Measurements from ENCODE around the gene LCOR.

Gene LCOR

DNA sequence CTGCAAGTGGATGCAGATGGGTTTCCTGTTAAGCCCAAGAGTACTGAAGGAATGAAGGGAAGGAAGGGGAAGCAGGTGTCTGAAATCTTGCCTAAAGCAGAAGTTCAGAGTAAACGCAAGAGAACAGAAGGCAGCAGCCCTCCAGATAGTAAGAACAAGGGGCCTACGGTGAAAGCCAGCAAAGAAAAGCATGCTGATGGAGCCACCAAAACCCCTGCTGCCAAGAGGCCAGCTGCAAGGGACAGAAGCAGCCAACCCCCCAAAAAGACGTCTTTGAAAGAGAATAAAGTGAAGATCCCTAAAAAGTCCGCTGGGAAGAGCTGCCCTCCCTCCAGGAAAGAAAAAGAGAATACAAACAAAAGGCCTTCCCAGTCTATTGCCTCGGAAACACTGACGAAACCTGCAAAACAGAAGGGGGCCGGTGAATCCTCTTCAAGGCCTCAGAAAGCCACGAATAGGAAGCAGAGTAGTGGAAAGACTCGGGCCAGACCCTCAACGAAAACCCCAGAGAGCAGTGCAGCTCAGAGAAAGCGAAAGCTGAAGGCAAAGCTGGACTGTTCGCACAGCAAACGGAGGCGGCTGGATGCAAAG, 152.5 kb downstream of the LCOR start:
- no peak for DNase-seq (ENCODE audit: low read depth in 3 of 3, low spot score in 1 of 3)

DNA sequence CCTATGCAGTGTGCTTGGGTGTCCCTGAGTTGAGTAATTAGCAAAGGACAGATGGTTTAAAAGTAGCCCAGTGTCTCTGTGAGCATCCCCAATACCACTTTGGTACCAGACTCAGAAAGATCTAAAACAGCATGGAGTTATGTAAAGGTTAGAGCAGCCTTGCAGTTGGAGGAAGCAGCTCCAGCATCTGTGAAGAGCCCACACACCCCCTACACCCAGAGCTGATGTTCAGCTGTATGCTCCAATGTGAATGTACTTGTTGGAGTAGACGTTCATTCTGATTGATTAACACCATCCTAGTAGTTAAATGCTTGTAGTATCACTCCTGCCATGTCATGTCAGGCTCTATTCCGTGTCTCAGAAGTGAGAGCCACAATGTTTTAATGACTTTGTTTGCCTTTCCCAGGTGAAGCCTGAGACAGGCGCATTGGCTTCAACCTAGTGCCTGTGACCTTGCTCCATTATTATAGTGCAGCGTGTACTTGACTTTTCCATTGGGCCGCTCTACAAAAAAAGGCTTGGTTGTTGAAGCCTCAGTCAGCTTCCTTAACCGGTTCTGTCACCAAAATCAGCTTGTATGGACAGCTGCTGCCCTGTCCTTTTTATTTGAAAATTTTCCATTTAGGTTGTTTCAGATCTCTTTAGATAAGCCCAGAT, 154.2 kb downstream of the LCOR start:
- DNase-seq (ENCODE audit: low read depth in 3 of 3, low spot score in 1 of 3): no peak

DNA sequence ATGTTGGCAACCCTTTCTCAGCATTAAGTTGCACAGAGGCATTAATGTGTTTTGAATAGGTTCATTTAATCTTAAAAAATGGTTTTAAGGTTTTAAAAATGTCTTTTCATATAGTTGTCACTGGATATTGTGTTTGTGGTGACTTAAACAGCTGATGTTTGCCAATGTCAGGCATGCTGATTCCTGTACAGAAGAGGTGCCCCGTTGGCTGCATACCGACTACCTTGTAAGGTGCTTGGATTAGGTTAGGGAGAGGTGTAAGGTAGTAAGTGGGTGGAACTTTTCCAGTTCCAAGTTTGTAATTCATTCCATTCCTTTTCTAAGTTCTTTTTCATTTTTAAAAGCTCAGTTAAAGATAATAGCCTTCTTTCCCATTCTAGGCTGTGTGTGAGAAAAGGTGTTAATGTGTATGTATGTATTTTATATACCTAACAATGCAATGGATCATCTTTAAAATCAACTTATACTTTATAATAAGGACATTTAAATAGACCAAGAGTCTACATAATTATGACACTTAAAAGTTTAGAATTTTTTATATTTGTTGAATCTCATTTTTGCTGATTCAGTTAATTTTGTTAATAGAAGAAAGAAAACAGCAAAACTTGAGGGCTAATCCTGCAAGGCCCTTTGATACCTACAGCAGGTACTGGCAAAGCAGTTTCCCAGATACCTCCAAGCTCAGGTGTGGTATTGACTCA, 155.2 kb downstream of the LCOR start:
- no peak for DNase-seq (ENCODE audit: low read depth in 3 of 3, low spot score in 1 of 3)

DNA sequence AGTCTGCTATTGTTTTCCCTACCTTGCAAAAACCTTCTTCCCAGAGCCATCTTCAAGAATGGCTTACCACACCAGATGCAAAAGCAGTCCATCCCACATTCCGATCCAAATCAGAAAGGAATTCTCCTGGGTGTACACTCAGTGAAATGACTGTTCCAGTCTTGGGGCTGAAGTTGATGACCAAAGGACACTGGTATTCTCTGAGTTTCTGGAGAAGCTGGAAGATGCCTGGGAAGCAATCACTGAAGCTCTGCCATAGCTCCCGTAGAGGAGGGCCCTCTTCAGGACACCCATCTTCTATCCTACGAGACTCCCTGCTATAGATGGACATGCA, 155.7 kb downstream of the LCOR start:
- no peak for DNase-seq (ENCODE audit: low read depth in 3 of 3, low spot score in 1 of 3)

DNA sequence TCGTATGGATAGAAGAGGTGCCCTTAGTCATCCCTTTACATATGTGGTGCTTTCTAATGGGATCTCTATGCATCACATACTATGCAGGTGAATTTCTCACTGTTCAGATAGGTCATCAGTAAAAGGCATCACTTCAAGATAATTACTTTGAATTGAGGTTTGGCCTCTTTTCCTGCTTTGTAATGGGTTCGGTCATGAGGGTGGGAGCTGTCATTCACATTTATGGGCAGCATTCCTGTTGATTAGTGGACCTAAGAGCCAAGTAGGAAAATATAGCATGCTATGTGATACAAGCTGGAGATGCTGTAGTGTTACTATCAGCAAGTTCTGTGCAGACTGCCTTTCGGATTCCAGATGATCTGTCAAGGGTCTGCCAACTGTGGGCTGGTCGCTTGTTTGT, 156.3 kb downstream of the LCOR start:
- no peak for DNase-seq (ENCODE audit: low read depth in 3 of 3, low spot score in 1 of 3)

DNA sequence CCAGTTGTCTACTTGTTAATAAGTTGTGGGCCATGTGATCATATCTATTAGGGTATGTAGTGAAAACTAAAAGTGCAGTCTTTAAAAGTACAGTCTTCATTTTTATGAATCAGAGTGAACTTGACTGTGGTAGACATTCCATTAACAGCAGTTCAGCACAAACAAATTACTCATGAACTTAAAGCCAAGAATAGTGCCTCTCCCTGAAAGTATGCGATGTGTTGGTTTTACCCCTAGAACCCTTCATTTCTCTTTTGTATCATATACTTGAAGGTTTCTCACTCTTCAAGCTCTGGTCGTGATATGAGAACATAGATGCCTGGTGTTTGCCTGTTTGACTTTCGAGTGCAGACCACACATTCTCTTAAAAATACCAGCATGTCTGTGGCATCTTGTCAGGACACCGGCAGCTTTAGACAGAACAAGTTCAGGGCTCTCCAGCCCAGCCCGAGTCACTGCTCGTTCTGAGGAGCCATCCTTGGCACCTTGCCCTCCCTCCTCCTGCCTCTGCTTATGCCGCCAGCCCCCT, 159.3 kb downstream of the LCOR start:
- DNase-seq (ENCODE audit: low read depth in 3 of 3, low spot score in 1 of 3): no peak

DNA sequence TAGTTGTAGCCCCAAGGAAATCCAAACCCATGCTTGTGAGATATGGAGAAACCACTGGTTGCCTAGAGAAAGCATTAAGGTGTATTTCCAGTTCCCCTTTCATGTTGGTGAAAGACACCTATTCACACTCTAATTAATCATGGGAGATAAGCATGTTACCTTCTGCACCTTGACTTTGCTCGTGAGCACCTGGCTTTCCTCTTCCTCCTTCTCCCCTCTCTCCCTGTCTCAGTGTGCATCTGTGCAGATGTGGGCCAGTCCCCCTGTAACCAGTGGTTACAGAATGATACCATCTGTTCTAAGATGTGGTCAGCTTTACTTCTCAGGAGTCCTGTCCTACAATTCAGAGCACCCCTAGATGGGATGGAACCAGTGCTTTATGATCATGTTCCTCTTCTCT, 160.6 kb downstream of the LCOR start:
- DNase-seq (ENCODE audit: low read depth in 3 of 3, low spot score in 1 of 3): no peak

DNA sequence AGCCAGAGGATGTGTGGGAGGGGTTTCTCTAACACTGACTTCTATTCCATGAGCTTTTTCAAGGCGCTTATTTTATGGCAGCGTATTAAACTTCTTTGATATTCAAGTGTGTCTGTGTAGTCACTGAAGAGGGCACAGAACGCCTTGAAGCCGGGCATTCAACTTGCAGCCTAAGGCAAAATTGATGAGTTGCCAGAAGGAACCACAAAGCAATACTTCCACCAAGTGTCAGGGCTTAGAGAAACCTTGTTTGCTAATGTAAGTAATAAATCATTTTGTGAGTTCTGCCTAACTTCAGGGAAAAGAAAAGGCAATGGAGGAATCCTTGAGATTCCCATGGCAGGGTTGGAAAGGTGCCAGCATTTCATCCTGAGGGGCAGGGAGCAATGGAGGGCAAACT, 163.8 kb downstream of the LCOR start:
- DNase-seq (ENCODE audit: low read depth in 3 of 3, low spot score in 1 of 3): no peak

DNA sequence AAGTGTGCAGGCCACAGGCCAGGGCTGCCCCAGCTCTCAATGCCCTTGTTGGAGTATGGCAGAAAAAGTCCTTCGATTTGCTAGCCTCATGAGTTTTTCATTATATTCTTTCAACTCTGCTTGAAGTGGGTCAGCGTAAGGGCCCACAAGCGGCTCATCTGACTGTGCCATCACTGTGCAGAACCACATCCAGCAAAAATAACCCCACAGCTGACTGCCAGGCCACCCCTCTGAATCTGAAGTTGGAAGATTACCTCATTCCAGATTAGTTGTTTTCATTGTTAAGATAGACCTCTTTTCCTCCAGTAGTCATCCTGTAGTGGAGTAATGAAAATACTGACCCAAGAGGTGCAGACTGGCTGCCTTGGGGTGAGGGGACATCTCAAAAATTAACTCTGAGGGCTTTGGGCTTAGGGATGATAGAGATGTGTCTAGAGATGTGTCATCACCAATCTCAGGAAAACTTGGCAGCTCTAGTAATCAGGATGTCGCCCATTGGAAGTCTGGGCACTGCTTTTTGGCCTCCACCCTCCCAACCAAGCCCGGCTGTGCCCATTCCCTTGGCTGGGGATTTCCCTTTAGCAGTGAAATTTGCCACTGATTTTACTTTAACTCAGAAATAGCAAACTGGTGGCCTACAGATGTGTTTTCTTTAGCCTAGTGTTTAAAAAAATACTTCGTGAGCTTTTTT, 164.3 kb downstream of the LCOR start:
- no peak for DNase-seq (ENCODE audit: low read depth in 3 of 3, low spot score in 1 of 3)

DNA sequence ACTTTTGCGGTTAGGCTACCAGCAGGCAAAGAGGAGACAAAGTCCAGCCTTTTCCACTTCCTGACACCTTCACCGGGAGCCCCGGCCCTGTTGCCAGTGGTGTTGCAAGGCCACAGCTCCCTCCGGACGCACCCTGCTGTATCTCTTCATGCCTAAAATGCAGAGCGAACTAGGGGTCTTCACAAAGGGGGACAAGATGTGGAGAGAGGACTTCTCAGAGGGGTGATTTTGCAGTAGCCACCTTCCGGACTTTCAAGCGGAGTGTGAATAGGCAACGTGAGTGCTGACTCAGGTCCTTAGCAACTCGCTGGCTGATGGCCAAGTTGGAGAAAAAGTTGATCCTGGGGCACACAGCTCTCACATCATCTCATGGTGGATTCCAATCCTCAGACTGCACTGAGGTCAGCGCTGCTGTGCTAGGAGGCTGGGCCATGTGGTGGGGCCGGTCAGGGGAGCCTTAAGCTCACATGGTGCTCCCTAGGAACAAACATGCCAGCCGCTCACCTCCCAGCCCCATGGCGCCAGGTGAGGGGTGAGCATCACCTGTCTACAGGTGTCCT, 166.3 kb downstream of the LCOR start:
- no peak for DNase-seq (ENCODE audit: low read depth in 3 of 3, low spot score in 1 of 3)

DNA sequence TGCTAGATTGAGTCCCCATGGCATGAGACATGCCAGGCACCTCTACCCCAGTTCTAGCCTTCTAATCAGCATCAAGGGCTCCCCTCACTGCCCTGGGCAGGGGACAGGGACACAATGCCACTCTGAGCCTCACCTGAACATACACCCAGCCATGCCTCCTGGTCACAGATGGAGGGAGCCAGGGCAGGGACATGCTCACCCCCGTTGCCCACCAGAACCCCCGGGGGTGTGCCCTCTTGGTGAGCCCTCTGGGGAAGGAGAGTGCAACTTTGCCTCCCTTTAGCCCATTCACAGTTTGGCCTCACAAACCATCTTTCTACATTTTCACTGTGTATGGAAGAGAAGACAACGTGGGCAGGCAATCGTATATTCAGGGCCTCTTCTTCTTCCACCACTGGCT, 167.2 kb downstream of the LCOR start:
- no peak for DNase-seq (ENCODE audit: low read depth in 3 of 3, low spot score in 1 of 3)

DNA sequence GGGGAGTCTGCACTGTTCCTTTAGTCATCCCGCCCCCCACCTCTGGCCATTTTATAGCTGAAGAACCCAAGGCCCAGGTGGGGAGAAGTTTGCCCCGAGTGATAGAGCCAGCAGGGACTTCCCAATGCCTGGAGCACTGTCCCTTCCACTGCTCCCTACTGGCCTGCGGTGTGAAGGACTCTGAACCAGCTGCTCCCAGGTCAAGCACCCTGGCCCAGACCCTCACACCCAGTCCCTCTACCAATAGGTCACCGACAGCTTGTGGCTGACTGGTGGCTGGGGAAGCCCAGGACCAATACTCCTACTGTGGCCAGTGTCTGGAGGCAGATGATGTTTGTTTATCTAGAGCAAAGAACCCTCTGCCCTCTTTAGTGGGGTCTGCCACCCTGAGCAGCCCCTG, 167.9 kb downstream of the LCOR start:
- DNase-seq (ENCODE audit: low read depth in 3 of 3, low spot score in 1 of 3): no peak

DNA sequence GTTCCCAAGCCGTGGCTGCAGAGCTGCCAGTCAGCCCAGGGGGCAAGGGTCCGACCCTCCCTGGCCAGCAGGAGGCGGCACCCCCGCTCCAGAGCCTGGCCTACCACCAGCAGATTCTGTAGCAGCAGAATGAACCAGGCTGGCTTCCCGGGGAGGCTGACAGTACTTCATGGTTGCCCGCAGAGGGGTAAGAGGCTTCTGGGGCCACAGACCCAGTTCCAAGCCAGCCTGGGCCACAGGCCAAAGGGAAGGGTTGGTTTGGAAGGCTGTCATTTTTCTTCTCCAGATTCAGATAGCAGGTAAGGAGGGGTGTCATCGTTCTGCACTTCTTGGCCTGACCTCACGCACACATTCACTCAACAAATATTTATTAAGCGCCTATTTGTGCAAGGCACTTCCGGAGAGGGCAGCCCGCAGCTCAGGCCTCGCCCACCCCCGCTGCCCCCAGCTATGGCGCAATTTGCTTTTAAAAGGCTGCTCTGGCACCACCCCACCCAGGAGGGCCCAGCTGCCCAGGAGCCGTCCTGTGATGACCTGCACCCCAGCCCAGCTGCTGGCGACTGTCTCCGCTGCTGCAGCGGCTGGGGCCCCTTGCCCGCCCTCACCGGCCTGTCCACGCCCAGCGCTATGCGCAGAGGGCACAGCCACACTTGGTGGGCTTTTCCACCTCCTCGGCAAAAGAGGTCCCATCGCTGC, 168.5 kb downstream of the LCOR start:
- DNase-seq (ENCODE audit: low read depth in 3 of 3, low spot score in 1 of 3): no peak

DNA sequence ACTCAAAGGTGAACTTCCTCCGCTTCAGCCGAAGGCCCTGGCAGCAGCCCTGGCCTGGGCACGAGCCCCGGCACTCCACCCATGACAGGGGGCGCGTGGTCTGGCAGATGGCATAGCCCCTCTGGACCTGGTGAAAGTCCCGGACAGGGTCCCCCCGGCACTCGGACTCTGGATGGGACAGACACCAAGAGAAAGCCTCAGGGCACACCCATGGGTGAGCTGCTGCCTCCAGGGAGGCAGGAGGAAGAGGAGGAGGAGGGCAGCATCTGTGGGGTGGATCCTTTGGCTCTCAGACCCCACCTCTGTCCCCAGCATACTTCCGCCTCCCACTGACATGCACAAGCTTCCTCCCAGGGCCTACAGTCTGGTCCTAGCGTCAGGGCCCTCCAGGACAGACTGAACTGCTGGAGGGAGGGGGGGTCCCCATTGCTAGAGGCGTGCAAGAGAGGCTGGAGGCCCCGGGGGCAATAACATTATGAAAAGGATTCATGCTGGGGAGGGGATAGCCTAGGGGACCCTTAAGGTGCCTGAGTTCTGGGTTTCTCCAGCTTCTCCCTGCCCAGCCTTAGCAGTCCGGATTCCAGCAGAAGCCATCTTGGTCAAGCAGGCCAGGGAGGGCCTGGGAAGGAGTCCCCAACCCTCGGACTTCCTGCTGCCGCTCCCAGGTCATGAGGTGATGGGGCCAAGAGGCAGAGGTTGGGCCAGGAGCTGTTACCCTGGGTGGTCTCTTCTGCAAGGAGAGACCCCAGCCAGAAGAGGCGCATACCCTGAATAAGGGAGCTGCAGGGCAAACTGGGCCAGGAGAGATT, 169.3 kb downstream of the LCOR start:
- DNase-seq (ENCODE audit: low read depth in 3 of 3, low spot score in 1 of 3): no peak

DNA sequence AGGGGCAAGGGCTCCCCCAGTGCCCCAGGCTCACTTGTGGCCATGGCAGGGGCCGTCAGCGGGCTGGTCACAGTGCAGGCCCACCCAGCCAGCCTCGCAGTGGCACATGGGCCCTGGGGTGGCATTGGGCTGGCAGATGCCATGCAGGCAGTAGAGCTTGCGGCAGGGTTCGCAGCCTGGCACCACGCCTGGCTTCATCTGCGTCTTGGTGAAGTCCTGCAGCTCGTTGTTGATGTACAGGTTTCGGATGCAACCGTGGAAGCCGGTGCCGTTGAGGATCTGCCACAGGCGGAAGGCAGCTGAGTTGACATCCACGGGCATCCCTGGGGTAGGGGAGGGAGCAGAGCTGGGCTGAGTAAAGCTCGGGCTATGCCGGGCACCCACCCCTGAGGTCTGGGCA, 170.6 kb downstream of the LCOR start:
- DNase-seq (ENCODE audit: low read depth in 3 of 3, low spot score in 1 of 3): no peak

DNA sequence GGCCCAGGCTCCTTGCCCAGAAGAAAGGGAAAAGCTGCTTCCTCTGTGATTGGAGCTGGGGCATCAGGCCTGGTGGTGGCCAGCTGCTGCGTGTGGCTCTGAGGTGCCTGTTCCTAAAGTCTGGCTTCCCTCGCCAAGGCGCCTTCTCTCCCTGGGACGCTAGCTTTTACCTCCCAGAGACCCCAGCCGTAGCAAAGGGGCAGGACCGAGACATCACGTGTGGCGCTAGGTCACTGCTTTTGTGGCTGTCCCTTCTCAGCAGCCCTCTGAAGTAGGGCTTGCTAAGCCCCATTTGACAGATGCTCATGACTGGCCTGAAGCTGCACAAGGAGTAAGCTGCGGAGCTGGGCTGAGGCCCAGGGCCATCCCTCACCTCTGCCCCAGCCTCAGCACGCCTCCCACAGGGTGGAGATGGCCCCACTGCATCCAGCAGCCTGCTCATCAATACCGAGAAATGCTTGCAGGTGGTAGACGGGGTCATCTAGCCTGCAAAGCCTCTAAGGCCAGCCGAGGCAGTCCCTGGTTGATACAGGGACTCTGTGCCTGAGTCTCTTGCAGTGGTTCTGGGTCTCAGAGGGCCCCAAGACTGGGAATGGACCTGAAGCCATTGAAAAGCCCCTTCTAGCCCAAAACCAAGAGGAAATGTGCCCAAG, 171.2 kb downstream of the LCOR start:
- no peak for DNase-seq (ENCODE audit: low read depth in 3 of 3, low spot score in 1 of 3)

DNA sequence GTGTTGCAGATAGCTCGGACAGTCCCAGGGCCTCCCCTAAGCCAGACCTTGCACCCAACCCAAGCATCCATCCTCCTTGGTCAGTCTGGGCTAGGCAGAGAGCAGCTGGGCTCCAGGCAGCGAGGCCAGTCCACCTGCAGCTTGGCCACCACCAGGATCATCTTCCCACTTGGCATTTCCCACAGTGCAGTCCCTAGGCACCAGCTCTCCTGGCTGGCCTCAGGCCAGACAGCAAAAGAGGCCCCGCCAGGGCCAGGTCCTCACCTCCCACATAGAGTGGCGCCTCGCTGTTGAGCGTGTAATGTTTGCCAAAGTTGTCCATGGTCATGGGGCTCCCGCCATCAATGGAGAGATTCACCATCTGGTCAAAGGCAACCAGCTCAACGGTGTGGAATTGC, 171.7 kb downstream of the LCOR start:
- no peak for DNase-seq (ENCODE audit: low read depth in 3 of 3, low spot score in 1 of 3)

DNA sequence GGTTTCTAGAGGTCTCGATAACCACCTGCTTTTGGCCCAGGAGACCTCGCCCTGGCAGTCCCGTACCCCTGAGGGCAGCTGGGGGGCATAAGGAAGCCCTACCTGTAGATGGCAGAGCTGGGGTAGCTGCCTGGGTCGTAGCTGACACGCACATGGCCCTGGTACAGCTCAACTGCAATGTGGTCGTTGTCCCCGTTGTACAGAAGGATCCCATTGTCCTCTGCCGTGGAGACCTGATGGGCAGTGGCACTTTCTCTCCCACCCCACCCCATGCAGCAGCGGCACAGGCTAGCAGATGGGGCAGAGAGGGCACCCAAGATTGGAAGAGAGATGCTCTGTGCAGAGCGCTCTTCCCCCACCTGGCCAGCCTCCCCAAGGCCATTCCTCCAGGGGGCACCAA, 172.5 kb downstream of the LCOR start:
- no peak for DNase-seq (ENCODE audit: low read depth in 3 of 3, low spot score in 1 of 3)

DNA sequence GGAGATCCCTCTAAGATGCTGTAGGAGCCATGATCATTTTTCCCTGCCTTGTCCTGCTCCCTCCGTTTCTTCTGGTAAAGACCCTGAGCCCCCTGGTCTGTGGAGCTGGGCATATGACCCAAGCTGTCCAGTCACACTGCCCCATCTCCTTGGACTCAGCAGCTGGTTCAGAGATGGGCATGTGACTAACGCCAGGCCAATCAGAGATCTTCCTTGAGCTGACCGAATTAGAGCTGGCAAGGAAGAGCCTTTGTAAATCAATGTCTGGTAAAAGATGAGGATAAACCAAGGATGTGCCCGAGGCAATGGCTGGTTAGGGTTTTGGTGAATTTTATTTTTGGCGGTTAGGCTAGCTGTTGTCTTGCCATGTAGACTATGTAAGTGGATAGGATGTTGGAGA, 173.3 kb downstream of the LCOR start:
- DNase-seq (ENCODE audit: low read depth in 3 of 3, low spot score in 1 of 3): no peak

DNA sequence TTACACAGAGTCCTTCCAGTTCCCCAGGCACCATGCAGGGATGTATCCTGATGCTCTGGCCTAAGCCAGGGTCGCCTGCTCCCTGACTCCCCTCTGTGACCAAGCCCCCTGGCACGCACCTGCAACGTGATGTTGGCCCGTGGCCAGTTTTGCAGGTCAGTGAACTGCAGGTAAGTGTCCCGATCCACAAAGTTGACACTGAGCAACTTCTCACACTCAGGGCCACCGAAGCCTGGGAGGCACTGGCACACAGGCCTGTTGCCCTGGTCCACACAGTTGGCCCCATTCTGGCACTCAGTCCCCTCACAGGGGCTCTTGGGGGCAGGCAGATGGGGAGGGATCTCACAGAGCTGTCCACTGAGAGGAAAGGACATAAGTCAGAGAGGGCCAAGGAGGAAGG, 174.3 kb downstream of the LCOR start:
- no peak for DNase-seq (ENCODE audit: low read depth in 3 of 3, low spot score in 1 of 3)

All from stimulated activated CD4-positive, alpha-beta T cell treated with anti-CD3 and anti-CD28 coated beads, TNF-alpha, amount 100 ng/mL, for 1 hour (primary cell).